Measurements from ENCODE around the gene RETN.

DNA sequence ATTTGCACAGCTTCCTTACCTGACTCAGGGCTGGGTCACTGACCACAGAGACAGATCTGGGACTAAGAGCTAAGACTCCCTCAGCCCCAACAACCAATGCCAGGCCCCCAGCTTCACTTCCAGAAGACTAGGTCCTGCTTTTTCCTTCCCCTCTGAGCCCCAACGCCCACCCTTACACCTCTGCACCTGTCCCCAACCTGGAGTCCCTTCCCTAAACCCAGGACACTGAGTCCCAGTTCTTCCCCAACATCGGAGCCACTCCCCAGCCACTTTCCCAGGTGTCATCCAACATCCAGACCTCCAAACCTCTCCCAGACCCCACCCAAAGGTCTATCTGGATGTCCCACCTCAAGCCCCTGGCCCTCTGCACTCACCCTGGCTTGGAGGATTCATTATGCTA lies 30.2 kb downstream of the RETN start:
- TF ChIP-seq, protein P1, sequence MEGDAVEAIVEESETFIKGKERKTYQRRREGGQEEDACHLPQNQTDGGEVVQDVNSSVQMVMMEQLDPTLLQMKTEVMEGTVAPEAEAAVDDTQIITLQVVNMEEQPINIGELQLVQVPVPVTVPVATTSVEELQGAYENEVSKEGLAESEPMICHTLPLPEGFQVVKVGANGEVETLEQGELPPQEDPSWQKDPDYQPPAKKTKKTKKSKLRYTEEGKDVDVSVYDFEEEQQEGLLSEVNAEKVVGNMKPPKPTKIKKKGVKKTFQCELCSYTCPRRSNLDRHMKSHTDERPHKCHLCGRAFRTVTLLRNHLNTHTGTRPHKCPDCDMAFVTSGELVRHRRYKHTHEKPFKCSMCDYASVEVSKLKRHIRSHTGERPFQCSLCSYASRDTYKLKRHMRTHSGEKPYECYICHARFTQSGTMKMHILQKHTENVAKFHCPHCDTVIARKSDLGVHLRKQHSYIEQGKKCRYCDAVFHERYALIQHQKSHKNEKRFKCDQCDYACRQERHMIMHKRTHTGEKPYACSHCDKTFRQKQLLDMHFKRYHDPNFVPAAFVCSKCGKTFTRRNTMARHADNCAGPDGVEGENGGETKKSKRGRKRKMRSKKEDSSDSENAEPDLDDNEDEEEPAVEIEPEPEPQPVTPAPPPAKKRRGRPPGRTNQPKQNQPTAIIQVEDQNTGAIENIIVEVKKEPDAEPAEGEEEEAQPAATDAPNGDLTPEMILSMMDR (IDR thresholded peaks at IDR 0.05): no peak
- no peak for TF ChIP-seq POLR2AphosphoS5 (IDR thresholded peaks at IDR 0.05; ENCODE audit: low read depth, low read length)
- TF ChIP-seq SIN3A (IDR thresholded peaks at IDR 0.05; ENCODE audit: borderline replicate concordance, insufficient read depth, low read depth, low read length): no peak
